ENCODE measurements around the gene PER1.

GRCh38 chr17:8105957-8106398, 46.2 kb downstream of the PER1 start:
- TF ChIP-seq, protein P1, sequence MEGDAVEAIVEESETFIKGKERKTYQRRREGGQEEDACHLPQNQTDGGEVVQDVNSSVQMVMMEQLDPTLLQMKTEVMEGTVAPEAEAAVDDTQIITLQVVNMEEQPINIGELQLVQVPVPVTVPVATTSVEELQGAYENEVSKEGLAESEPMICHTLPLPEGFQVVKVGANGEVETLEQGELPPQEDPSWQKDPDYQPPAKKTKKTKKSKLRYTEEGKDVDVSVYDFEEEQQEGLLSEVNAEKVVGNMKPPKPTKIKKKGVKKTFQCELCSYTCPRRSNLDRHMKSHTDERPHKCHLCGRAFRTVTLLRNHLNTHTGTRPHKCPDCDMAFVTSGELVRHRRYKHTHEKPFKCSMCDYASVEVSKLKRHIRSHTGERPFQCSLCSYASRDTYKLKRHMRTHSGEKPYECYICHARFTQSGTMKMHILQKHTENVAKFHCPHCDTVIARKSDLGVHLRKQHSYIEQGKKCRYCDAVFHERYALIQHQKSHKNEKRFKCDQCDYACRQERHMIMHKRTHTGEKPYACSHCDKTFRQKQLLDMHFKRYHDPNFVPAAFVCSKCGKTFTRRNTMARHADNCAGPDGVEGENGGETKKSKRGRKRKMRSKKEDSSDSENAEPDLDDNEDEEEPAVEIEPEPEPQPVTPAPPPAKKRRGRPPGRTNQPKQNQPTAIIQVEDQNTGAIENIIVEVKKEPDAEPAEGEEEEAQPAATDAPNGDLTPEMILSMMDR (IDR thresholded peaks at IDR 0.05; ENCODE audit: control extremely low read depth in 1 of 3, insufficient read depth in 1 of 3, low read depth in 1 of 3, low read length in 3 of 3), result no peak
- TF ChIP-seq SP1 (IDR thresholded peaks at IDR 0.05; ENCODE audit: low read depth, low read length), result no peak
- no peak for TF ChIP-seq FOSL1 (IDR thresholded peaks at IDR 0.05; ENCODE audit: insufficient read depth, low read depth, low read length)
- TF ChIP-seq YY1 (IDR thresholded peaks at IDR 0.05; ENCODE audit: low read depth, low read length), result no peak
- TF ChIP-seq, protein P2, sequence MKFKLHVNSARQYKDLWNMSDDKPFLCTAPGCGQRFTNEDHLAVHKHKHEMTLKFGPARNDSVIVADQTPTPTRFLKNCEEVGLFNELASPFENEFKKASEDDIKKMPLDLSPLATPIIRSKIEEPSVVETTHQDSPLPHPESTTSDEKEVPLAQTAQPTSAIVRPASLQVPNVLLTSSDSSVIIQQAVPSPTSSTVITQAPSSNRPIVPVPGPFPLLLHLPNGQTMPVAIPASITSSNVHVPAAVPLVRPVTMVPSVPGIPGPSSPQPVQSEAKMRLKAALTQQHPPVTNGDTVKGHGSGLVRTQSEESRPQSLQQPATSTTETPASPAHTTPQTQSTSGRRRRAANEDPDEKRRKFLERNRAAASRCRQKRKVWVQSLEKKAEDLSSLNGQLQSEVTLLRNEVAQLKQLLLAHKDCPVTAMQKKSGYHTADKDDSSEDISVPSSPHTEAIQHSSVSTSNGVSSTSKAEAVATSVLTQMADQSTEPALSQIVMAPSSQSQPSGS (IDR thresholded peaks at IDR 0.05; ENCODE audit: low read length), result no peak
- TF ChIP-seq TAF1 (IDR thresholded peaks at IDR 0.05; ENCODE audit: low read depth, low read length), result no peak
- no peak for TF ChIP-seq RXRA (IDR thresholded peaks at IDR 0.05; ENCODE audit: insufficient read depth, low read depth, low read length)
- no peak for TF ChIP-seq JUN (IDR thresholded peaks at IDR 0.05; ENCODE audit: low read depth, low read length)
- TF ChIP-seq RBBP5 (IDR thresholded peaks at IDR 0.05; ENCODE audit: borderline replicate concordance, low read depth, low read length), result no peak

All from H1 (cell line).